MCF 10A (cell line): ENCODE measurements around the gene SLC35G6. TPM values are rescaled to one million over a fixed set of nuclear protein-coding genes. Genes with fewer than 3 reads are reported as not detected.

Experiments
- BruUV-seq: library from RNA; stranded (reverse); fragments of 400-500 nt; replicated peaks from 2 replicates; lab custom pipeline; 2021; lab: Mats Ljungman, UMichigan
- CTCF ChIA-PET: fragments of 300-600 bp; sonication (Branson Sonifier 250); formaldehyde crosslinking; extraction: SDS; loops from one replicate; lab custom pipeline; 2021; ENCODE audit warnings: antibody characterized with exemption, inconsistent platforms; lab: Yijun Ruan, JAX
- POLR2A ChIA-PET: fragments of 300-600, 350-650 bp; sonication (Branson Sonifier 250); formaldehyde crosslinking; extraction: SDS; loops from one replicate; lab custom pipeline; 2020; ENCODE audit warnings: antibody characterized with exemption, inconsistent platforms; lab: Yijun Ruan, JAX
- DNase-seq: peaks from one replicate; pipeline ENCODE4 v3.0.0-alpha.2; 2018; ENCODE audit not compliant: unreplicated experiment
- H3K27ac Mint-ChIP-seq: one replicate; pipeline ENCODE4 v1.8.0; 2022; ENCODE audit warnings: mild to moderate bottlenecking, low read depth, mixed read lengths; ENCODE audit not compliant: unreplicated experiment
- H3K27me3 Mint-ChIP-seq: one replicate; pipeline ENCODE4 v1.8.0; 2022; ENCODE audit warnings: mixed read lengths; ENCODE audit not compliant: insufficient read depth, unreplicated experiment
- H3K36me3 Mint-ChIP-seq: one replicate; pipeline ENCODE4 v1.8.0; 2022; ENCODE audit warnings: mild to moderate bottlenecking, moderate library complexity, mixed read lengths; ENCODE audit not compliant: insufficient read depth, unreplicated experiment
- H3K4me1 Mint-ChIP-seq: one replicate; pipeline ENCODE4 v1.8.0; 2022; ENCODE audit warnings: mixed read lengths; ENCODE audit not compliant: insufficient read depth, unreplicated experiment
- H3K4me3 Mint-ChIP-seq: one replicate; pipeline ENCODE4 v1.8.0; 2022; ENCODE audit warnings: mild to moderate bottlenecking, moderate library complexity, mixed read lengths; ENCODE audit not compliant: unreplicated experiment
- H3K9me3 Mint-ChIP-seq: one replicate; pipeline ENCODE4 v1.8.0; 2022; ENCODE audit warnings: mixed read lengths; ENCODE audit not compliant: unreplicated experiment
- CTCF ChIP-seq: fragments of 200-600 bp; IDR thresholded peaks from one replicate; pipeline ENCODE4 v1.8.0; 2022; ENCODE audit warnings: antibody characterized with exemption, mild to moderate bottlenecking; ENCODE audit not compliant: unreplicated experiment
- intact Hi-C: fragments of 100-400 bp; cut with micrococcal nuclease; formaldehyde crosslinking; loops from 2 replicates; pipeline ENCODE4 v1.14.1; 2022
- total RNA-seq: library from RNA; stranded (reverse); gene quantifications from 2 replicates; pipeline ENCODE4 v1.2.3, GENCODE V29; 2022

The SLC35G6 gene
- total RNA-seq, 1 experiment from 2014 or later: not detected

DNA sequence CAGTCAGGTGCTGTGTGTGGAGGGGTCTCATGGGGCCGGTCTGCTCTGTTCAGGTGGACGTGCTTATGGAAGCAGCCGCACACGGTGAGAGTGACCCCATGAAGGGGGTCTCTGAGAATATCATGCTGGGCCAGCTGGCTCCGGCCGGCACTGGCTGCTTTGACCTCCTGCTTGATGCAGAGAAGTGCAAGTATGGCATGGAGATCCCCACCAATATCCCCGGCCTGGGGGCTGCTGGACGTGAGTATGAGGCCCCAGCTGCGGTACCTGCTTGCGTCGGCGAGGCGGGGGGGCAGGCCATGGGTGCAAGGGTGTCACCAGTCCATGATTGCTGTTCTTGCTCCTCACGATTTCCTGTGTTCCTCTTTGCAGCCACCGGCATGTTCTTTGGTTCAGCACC is 30.9 kb downstream of the SLC35G6 start:
- TF ChIP-seq CTCF: no peak
- H3K4me3 Mint-ChIP-seq: no peak overlapping the region
- ChIA-PET CTCF (interaction anchor here (0.6 to 4.7 kb wide), 3 partner anchors 20 to 156 kb away, joined by 3 to 123 read pairs (median 5); partner anchors contain the start of genes SENP3 and TNFSF13), POLR2A (interaction anchor here (1.8 to 7.6 kb wide), 2 partner anchors 25 to 49 kb away, joined by 5 to 65 read pairs; partner anchors contain the start of gene SENP3)
- H3K4me1 Mint-ChIP-seq: no peaks in the 10 kb centered on the region
- no peaks in the 10 kb centered on the region for H3K27me3 Mint-ChIP-seq
- no peaks in the 10 kb centered on the region for H3K9me3 Mint-ChIP-seq
- H3K36me3 Mint-ChIP-seq: peaks cover 74% of the 10 kb centered on the region
- intact Hi-C loops: loop anchor here (10.0 kb wide), 1 partner anchor 173 kb away; the partner anchor contains the start of genes TP53 and WRAP53
- BruUV-seq: no TSS peak
- H3K27ac Mint-ChIP-seq: no peak overlapping the region
- no peak for DNase-seq

DNA sequence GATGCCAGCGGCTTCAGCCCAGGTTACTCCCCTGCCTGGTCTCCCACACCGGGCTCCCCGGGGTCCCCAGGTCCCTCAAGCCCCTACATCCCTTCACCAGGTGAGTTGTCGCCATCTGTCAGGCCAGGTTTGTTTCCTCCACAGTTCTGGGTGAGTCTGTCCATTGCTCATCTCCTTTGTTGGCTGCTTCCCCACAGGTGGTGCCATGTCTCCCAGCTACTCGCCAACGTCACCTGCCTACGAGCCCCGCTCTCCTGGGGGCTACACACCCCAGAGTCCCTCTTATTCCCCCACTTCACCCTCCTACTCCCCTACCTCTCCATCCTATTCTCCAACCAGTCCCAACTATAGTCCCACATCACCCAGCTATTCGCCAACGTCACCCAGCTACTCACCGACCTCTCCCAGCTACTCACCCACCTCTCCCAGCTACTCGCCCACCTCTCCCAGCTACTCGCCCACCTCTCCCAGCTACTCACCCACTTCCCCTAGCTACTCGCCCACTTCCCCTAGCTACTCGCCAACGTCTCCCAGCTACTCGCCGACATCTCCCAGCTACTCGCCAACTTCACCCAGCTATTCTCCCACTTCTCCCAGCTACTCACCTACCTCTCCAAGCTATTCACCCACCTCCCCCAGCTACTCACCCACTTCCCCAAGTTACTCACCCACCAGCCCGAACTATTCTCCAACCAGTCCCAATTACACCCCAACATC is 31.7 kb downstream of the SLC35G6 start:
- H3K36me3 Mint-ChIP-seq: peaks cover 69% of the 10 kb centered on the region
- no peaks in the 10 kb centered on the region for H3K27me3 Mint-ChIP-seq
- H3K4me1 Mint-ChIP-seq: no peaks in the 10 kb centered on the region
- no peaks in the 10 kb centered on the region for H3K9me3 Mint-ChIP-seq
- no peak overlapping the region for H3K4me3 Mint-ChIP-seq
- no peak for DNase-seq
- intact Hi-C loops: loop anchor here (10.0 kb wide), 1 partner anchor 172 kb away; the partner anchor contains the start of genes TP53 and WRAP53
- no TSS peak for BruUV-seq
- no peak for TF ChIP-seq CTCF
- H3K27ac Mint-ChIP-seq: no peak overlapping the region
- CTCF ChIA-PET: interaction anchor here (0.5 to 4.7 kb wide), 15 partner anchors 13 to 191 kb away, joined by 3 to 123 read pairs (median 4); partner anchors contain the start of genes SENP3, TMEM102, TNFSF13 and TP53
- POLR2A ChIA-PET: interaction anchor here (0.6 to 7.6 kb wide), 6 partner anchors 26 to 659 kb away, joined by 4 to 65 read pairs (median 4); partner anchors contain the start of genes SENP3 and TMEM102

- peaks cover 60% of the 10 kb centered on the region for H3K36me3 Mint-ChIP-seq
- intact Hi-C loops: loop anchor here (1.0 to 10.0 kb wide), 3 partner anchors 47 to 171 kb away; partner anchors contain the start of genes SENP3, TP53 and WRAP53
- POLR2A ChIA-PET: interaction anchor here (1.1 to 7.6 kb wide), 7 partner anchors 9 to 75 kb away, joined by 3 to 65 read pairs (median 4); partner anchors contain the start of genes MPDU1, POLR2A, SENP3 and TNFSF13
- no peak for DNase-seq
- no peaks in the 10 kb centered on the region for H3K27me3 Mint-ChIP-seq
- no peak overlapping the region for H3K27ac Mint-ChIP-seq
- H3K9me3 Mint-ChIP-seq: no peaks in the 10 kb centered on the region
- TSS peak; percentile 67 for BruUV-seq
- H3K4me3 Mint-ChIP-seq: no peak overlapping the region
- no peak for TF ChIP-seq CTCF
- CTCF ChIA-PET: interaction anchor here (0.6 to 4.7 kb wide), 28 partner anchors 9 to 290 kb away, joined by 3 to 123 read pairs (median 4); partner anchors contain the start of genes SENP3, TMEM102, TNFSF12 and TNFSF13
- H3K4me1 Mint-ChIP-seq: no peaks in the 10 kb centered on the region
Measured at GRCh38 chr17:7513850-7514419, 32.7 kb downstream of the SLC35G6 start.
